Panc1 (cell line): Measurements from ENCODE around the gene CNGA2. TPM values are rescaled to one million over a fixed set of nuclear protein-coding genes. Genes with fewer than 3 reads are reported as not detected.

Experiments used
- ATAC-seq: fragments of 200-7000 bp; cut with Tn5 transposase; 2 replicates; pipeline ENCODE4 v1.9.1; 2020; ENCODE audit warnings: mild to moderate bottlenecking, moderate library complexity
- BruUV-seq: library from RNA; stranded (reverse); fragments of 400-500 nt; replicated peaks from 2 replicates; lab custom pipeline; 2021; lab: Mats Ljungman, UMichigan
- CTCF ChIA-PET: fragments of 300-600 bp; sonication (Branson Sonifier 250); formaldehyde crosslinking; loops from one replicate; lab custom pipeline; 2022; ENCODE audit warnings: antibody characterized with exemption; lab: Charles Lee
- POLR2A ChIA-PET: fragments of 300-600 bp; sonication (Branson Sonifier 250); formaldehyde crosslinking; loops from one replicate; lab custom pipeline; 2022; ENCODE audit warnings: antibody characterized with exemption; lab: Charles Lee
- DNase-seq: peaks from one replicate; pipeline ENCODE4 v3.0.0-alpha.2; 2010; ENCODE audit warnings: low read depth, low spot score
- H3K27ac ChIP-seq: 2 replicates; pipeline ENCODE4 v1.5.1; 2011; ENCODE audit warnings: mild to moderate bottlenecking, low read length, inconsistent platforms
- H3K27me3 ChIP-seq: fragments of 200-500 bp; sonication (Bioruptor generic); 2 replicates; pipeline ENCODE4 v1.6.0; 2014; ENCODE audit warnings: low read length, inconsistent platforms; ENCODE audit not compliant: control insufficient read depth, insufficient read depth
- H3K36me3 ChIP-seq: fragments of 200-500 bp; sonication (Bioruptor generic); 2 replicates; pipeline ENCODE4 v1.5.1; 2014; ENCODE audit warnings: inconsistent platforms, mild to moderate bottlenecking, low read length, moderate library complexity; ENCODE audit not compliant: control insufficient read depth, insufficient read depth
- H3K4me1 ChIP-seq: 2 replicates; pipeline ENCODE4 v1.5.1; 2011; ENCODE audit warnings: inconsistent platforms, mild to moderate bottlenecking, low read length, moderate library complexity; ENCODE audit not compliant: control insufficient read depth, insufficient read depth
- H3K4me3 ChIP-seq, 2 experiments: 2 replicates each; pipeline ENCODE4 v1.5.1; 2011 to 2012; ENCODE audit warnings: low read depth in 2 of 2, low read length in 2 of 2, mild to moderate bottlenecking in 2 of 2, inconsistent platforms in 1 of 2, moderate library complexity in 1 of 2
- H3K9me3 ChIP-seq: fragments of 200-500 bp; sonication (Bioruptor generic); 2 replicates; pipeline ENCODE4 v1.5.1; 2014; ENCODE audit warnings: low read depth, mild to moderate bottlenecking, inconsistent platforms, low read length, moderate library complexity; ENCODE audit not compliant: control insufficient read depth, insufficient read depth
- CTCF ChIP-seq: fragments of 450-650 bp; IDR thresholded peaks from 2 replicates; pipeline ENCODE4 v1.5.1; 2017; ENCODE audit warnings: mild to moderate bottlenecking
- POLR2AphosphoS5 ChIP-seq: IDR thresholded peaks from 2 replicates; pipeline ENCODE4 v1.6.1; 2012; ENCODE audit warnings: mild to moderate bottlenecking, low read depth, low read length, moderate library complexity
- REST ChIP-seq, 2 experiments: IDR thresholded peaks; 2 replicates each; pipeline ENCODE4 v1.6.1; 2011 to 2012; ENCODE audit warnings: low read depth in 2 of 2, control low read depth in 1 of 2, low read length in 1 of 2, mild to moderate bottlenecking in 1 of 2, moderate library complexity in 1 of 2; ENCODE audit not compliant: insufficient read depth in 1 of 2
- SIN3A ChIP-seq: IDR thresholded peaks from 2 replicates; pipeline ENCODE4 v1.6.1; 2012; ENCODE audit warnings: low read depth, mild to moderate bottlenecking, low read length, moderate library complexity, borderline replicate concordance; ENCODE audit not compliant: insufficient read depth
- TCF7L2 ChIP-seq: IDR thresholded peaks from 2 replicates; pipeline ENCODE4 v1.6.1; 2011; ENCODE audit warnings: mild to moderate bottlenecking, low read depth, low read length, inconsistent platforms
- in situ Hi-C: cut with HindIII; loops from 2 replicates; pipeline ENCODE4 v1.10.0; 2016; ENCODE audit warnings: low sequenced_read_pairs, low pct_unique_long_range_greater_than_20kb
- intact Hi-C: fragments of 100-400 bp; cut with micrococcal nuclease; formaldehyde crosslinking; loops from one replicate; pipeline ENCODE4 v1.10.0; 2022; ENCODE audit not compliant: unreplicated experiment
- total RNA-seq: library from RNA; stranded (reverse); gene quantifications from one replicate; pipeline ENCODE4 v1.2.1, GENCODE V29; 2021; ENCODE audit not compliant: unreplicated experiment

The CNGA2 gene
- total RNA-seq, 1 experiment from 2014 or later = not detected

DNA sequence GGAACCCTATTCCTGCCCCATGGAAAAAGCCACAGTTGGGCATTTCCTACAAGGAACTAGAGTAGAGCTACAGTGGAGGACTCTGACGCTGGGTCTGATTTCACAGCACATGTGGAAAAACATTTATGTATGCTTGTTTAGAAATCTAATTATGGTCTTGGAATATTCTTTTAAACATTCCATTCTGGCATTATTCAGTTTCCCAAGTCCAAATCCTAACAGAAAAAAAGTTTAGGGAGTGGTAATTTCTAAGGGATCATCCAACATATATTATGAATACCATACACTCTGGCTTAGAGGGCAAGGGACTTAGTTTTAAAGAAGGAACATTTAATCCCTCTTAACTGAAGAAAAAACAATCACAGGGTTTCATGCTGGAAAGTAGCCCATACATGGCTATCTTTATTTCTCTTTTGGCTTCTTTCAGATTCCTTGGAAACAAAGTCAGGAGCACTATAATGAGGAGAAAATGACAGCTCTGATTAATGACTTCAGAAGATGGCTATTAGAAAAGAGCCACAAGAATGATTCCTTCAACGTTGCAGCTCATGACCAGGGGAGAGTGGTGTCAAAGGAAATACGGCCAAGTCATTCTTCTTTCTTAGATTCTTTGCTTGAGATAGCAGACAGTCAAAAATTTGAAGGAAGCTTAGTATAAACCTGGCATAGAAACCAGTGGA lies 56.1 kb downstream of the CNGA2 start:
- no peaks in the 10 kb centered on the region for H3K36me3 ChIP-seq
- intact Hi-C loops = no loop called here
- CTCF ChIA-PET = no interaction called here
- no peaks in the 10 kb centered on the region; the same call in 1 of the 2 replicates for H3K4me1 ChIP-seq
- BruUV-seq = no TSS peak
- no peak for TF ChIP-seq REST (IDR thresholded peaks at IDR 0.05; ENCODE audit: insufficient read depth in 1 of 2, low read depth in 2 of 2, low read length in 1 of 2)
- TF ChIP-seq SIN3A = no peak
- TF ChIP-seq POLR2AphosphoS5 = no peak
- no peak for ATAC-seq
- in situ Hi-C loops = no loop called here
- POLR2A ChIA-PET = no interaction called here
- no peaks in the 10 kb centered on the region for H3K27me3 ChIP-seq
- H3K4me3 ChIP-seq = no peak overlapping the region
- DNase-seq = no peak
- no peak overlapping the region for H3K27ac ChIP-seq
- no peaks in the 10 kb centered on the region for H3K9me3 ChIP-seq

DNA sequence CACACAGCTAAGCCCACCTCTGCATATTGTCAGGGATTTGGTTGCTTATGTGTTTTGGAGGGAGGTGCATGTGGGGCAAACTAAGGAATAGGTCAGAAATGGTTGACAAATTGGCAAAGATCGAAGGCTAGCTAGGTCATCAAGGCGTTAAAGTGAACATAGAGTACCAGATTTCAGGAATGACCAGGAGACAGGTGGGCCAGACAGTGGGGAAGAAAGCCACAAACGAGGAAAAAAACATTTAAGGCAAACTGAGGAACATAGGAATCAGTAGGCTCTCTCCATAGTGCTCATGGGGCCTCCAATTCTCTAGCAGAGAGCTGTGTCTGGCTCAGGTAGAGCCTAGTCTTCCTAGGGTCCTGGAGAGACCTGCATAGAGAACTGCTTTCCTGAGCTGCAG lies 57.4 kb downstream of the CNGA2 start:
- H3K4me3 ChIP-seq = no peak overlapping the region
- no peaks in the 10 kb centered on the region for H3K27me3 ChIP-seq
- no peak overlapping the region for H3K27ac ChIP-seq
- DNase-seq (no peak), ATAC-seq (no peak)
- ChIA-PET CTCF (no interaction called here), POLR2A (no interaction called here)
- no peaks in the 10 kb centered on the region for H3K9me3 ChIP-seq
- H3K36me3 ChIP-seq = no peaks in the 10 kb centered on the region
- in situ Hi-C loops (no loop called here), intact Hi-C loops (no loop called here)
- BruUV-seq = no TSS peak
- TF ChIP-seq SIN3A = no peak
- TF ChIP-seq CTCF = no peak
- no peak for TF ChIP-seq POLR2AphosphoS5
- TF ChIP-seq TCF7L2 = no peak
- TF ChIP-seq REST (IDR thresholded peaks at IDR 0.05; ENCODE audit: insufficient read depth in 1 of 2, low read depth in 2 of 2, low read length in 1 of 2) = no peak
- no peaks in the 10 kb centered on the region; the same call in 1 of the 2 replicates for H3K4me1 ChIP-seq
